Prostate gland (tissue), 2 donors: ENCODE data around the gene CCNJL. TPM values are rescaled to one million over a fixed set of nuclear protein-coding genes. Genes with fewer than 3 reads are reported as not detected.

Experiments
- DNase-seq: peaks from one replicate; pipeline ENCODE4 v3.0.0-alpha.2; 2019; ENCODE audit warnings: low spot score
- H3K27ac ChIP-seq, 2 donors: fragments of 200-600 bp; sonication (generic); 2 replicates each; pipeline ENCODE4 v1.5.1; 2017 to 2019
- H3K27me3 ChIP-seq: fragments of 200-600 bp; sonication (generic); replicated peaks from 2 replicates; pipeline ENCODE4 v1.5.1; 2019; ENCODE audit not compliant: insufficient read depth
- H3K36me3 ChIP-seq, 2 donors: fragments of 200-600 bp; sonication (generic); 1 replicate in 1 of 2; 2 replicates in 1 of 2; pipeline versions ENCODE4 v1.5.1 to v1.8.1; 2017 to 2019
- H3K4me1 ChIP-seq: fragments of 200-600 bp; sonication (generic); replicated peaks from 2 replicates; pipeline ENCODE4 v1.5.1; 2019
- H3K4me3 ChIP-seq, 2 donors: fragments of 200-600 bp; sonication (generic); 2 replicates each; pipeline ENCODE4 v1.5.1; 2017 to 2019
- H3K9me3 ChIP-seq: fragments of 200-600 bp; sonication (generic); 2 replicates; pipeline ENCODE4 v1.5.1; 2017
- POLR2A ChIP-seq: fragments of 450-650 bp; IDR thresholded peaks from one replicate; pipeline ENCODE4 v1.6.1; 2016; ENCODE audit warnings: antibody characterized with exemption, mild to moderate bottlenecking
- POLR2AphosphoS5 ChIP-seq: sonication (generic); formaldehyde crosslinking; IDR thresholded peaks from one replicate; pipeline ENCODE4 v1.6.1; 2017; ENCODE audit warnings: antibody characterized with exemption
- WGBS: methylation state at CpG from one replicate; pipeline ENCODE4 v1.1.5; 2018; 5-methylcytosine and 5-hydroxymethylcytosine counted together
- intact Hi-C: fragments of 100-400 bp; cut with DNase I; formaldehyde crosslinking; loops from one replicate; pipeline ENCODE4 v1.14.2; 2022
- small RNA-seq, 2 donors: library from RNA; depleted of rRNA; stranded (forward); fragments of <200 nt; gene quantifications; one replicate each; pipeline ENCODE3, GENCODE V24; 2016
- total RNA-seq, 2 donors: library from RNA; depleted of rRNA; stranded (reverse); fragments of >200 nt; gene quantifications; one replicate each; pipeline ENCODE4 v1.1.0, GENCODE V29; 2016
- TF ChIP-seq, protein P1 (sequence below), 4 experiments: fragments of 200-600 bp in 2 of 4; fragments of 450-650 bp in 2 of 4; sonication (generic) in 2 of 4; IDR thresholded peaks; 1 replicate in 3 of 4; 2 replicates in 1 of 4; pipeline ENCODE4 v1.5.1; 2016 to 2019; ENCODE audit warnings: antibody characterized with exemption in 4 of 4, mild to moderate bottlenecking in 2 of 4, moderate library complexity in 2 of 4

Gene CCNJL
- total RNA-seq, 2 donors from 2014 or later = 4.1 to 26.7 TPM

- DNase-seq = no peak
- Histone ChIP-seq H3K4me3 (no peak overlapping the region), H3K4me1 (no peaks in the 10 kb centered on the region), H3K27ac (no peak overlapping the region), H3K36me3 (no peaks in the 10 kb centered on the region), H3K9me3 (no peaks in the 10 kb centered on the region), H3K27me3 (no peaks in the 10 kb centered on the region)
- intact Hi-C loops = no loop called here
- TF ChIP-seq, protein P1, sequence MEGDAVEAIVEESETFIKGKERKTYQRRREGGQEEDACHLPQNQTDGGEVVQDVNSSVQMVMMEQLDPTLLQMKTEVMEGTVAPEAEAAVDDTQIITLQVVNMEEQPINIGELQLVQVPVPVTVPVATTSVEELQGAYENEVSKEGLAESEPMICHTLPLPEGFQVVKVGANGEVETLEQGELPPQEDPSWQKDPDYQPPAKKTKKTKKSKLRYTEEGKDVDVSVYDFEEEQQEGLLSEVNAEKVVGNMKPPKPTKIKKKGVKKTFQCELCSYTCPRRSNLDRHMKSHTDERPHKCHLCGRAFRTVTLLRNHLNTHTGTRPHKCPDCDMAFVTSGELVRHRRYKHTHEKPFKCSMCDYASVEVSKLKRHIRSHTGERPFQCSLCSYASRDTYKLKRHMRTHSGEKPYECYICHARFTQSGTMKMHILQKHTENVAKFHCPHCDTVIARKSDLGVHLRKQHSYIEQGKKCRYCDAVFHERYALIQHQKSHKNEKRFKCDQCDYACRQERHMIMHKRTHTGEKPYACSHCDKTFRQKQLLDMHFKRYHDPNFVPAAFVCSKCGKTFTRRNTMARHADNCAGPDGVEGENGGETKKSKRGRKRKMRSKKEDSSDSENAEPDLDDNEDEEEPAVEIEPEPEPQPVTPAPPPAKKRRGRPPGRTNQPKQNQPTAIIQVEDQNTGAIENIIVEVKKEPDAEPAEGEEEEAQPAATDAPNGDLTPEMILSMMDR (IDR thresholded peaks at IDR 0.05) = no peak
- TF ChIP-seq POLR2AphosphoS5 = no peak
- TF ChIP-seq POLR2A = no peak
- WGBS = 87% methylated on average over 9 of the region's 9 CpGs
Observed at GRCh38 chr5:160210606-160211005, 101.8 kb downstream of the CCNJL start.

DNA sequence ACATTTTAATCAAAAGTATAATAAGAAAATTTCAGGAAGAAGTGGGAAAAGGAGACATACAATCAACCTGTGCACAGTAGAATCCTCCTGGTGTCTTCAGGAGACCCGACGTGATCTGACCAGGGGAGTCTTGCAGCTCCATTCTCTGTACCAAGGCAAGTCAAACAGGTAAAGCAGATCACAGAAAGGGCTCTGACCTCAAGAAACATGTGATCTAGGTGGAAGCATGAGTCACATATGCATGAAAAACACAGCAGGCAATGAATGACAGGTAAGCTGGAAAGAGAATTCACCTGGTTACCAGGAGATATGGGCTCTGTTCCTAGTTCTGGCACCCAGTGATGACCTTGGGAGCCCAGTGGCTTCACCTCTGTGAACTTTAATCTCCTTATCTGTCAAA, 102.4 kb downstream of the CCNJL start:
- WGBS = 57% methylated on average over 2 of the region's 2 CpGs
- DNase-seq = no peak
- intact Hi-C loops = no loop called here
- Histone ChIP-seq H3K36me3 (no peaks in the 10 kb centered on the region), H3K27me3 (no peaks in the 10 kb centered on the region), H3K9me3 (no peaks in the 10 kb centered on the region), H3K4me3 (no peak overlapping the region), H3K27ac (no peak overlapping the region), H3K4me1 (no peaks in the 10 kb centered on the region)
- TF ChIP-seq POLR2AphosphoS5 (no peak), POLR2A (no peak)
- TF ChIP-seq, protein P1 (IDR thresholded peaks at IDR 0.05) = no peak

- H3K27me3 ChIP-seq = no peaks in the 10 kb centered on the region
- 85% methylated on average over 2 of the region's 2 CpGs for WGBS
- intact Hi-C loops = no loop called here
- H3K9me3 ChIP-seq = no peaks in the 10 kb centered on the region
- no peak overlapping the region for H3K4me3 ChIP-seq
- no peak overlapping the region for H3K27ac ChIP-seq
- no peaks in the 10 kb centered on the region for H3K36me3 ChIP-seq
- no peaks in the 10 kb centered on the region for H3K4me1 ChIP-seq
- TF ChIP-seq POLR2A (no peak), POLR2AphosphoS5 (no peak)
- TF ChIP-seq, protein P1 (IDR thresholded peaks at IDR 0.05) = no peak
- DNase-seq = no peak
Observed at GRCh38 chr5:160207061-160207460, 105.3 kb downstream of the CCNJL start.

Small RNA genes within 50 kb of the gene (small RNA-seq; reads per million reads assigned to genes)
- 0 reads per million in 2 donors for gene AC112191.3

Other genes starting within 250 kb of the CCNJL start
- gene PWWP2A, start 193.1 kb downstream of the CCNJL start, total RNA-seq = 10 to 100 TPM; 41.1 to 72.5 TPM
- gene FABP6, start 83.1 kb downstream of the CCNJL start, total RNA-seq = 1 to 10 TPM in 1 of 2 donors, not detected in 1; 2.8 TPM
- gene C1QTNF2, start 58.1 kb upstream of the CCNJL start, total RNA-seq = 1 to 10 TPM in 1 of 2 donors, not detected in 1; 8.4 TPM
- gene FAM200C, start 87.5 kb upstream of the CCNJL start, total RNA-seq = 1 to 10 TPM; 6.3 to 8.6 TPM
- gene SLU7, start 106.5 kb upstream of the CCNJL start, total RNA-seq = 10 to 100 TPM; 67.4 to 88.0 TPM
- gene PTTG1, start 109.3 kb upstream of the CCNJL start, total RNA-seq = 10 to 100 TPM in 1 of 2 donors, 1 to 10 TPM in 1; 4.3 to 44.9 TPM